CD4-positive, alpha-beta T cell treated with Interleukin-12 subunit alpha and Interleukin-12 subunit beta, for 1 hour (primary cell): ENCODE measurements around the gene TMEM125.

Experiments used
- DNase-seq: peaks from one replicate; pipeline ENCODE4 v3.0.0-alpha.2; 2020

Gene TMEM125

GRCh38 chr1:43296207-43296606 lies 26.4 kb downstream of the TMEM125 start:
- DNase-seq, result no peak

- DNase-seq, result no peak
Measured at GRCh38 chr1:43298055-43298454, 28.3 kb downstream of the TMEM125 start.

- no peak for DNase-seq
Measured at GRCh38 chr1:43299101-43299500, 29.3 kb downstream of the TMEM125 start.

GRCh38 chr1:43300378-43301094 lies 30.8 kb downstream of the TMEM125 start, which contains the start of gene TIE1:
Gene TIE1 (plus strand): TSS chr1:43300982. CDS start chr1:43301072, 90 bp downstream.
- no peak for DNase-seq

GRCh38 chr1:43302201-43302600 lies 32.4 kb downstream of the TMEM125 start:
- DNase-seq, result no peak

- no peak for DNase-seq
Measured at GRCh38 chr1:43302721-43303470, 33.1 kb downstream of the TMEM125 start.

- DNase-seq, result no peak
Measured at GRCh38 chr1:43303471-43304313, 33.9 kb downstream of the TMEM125 start.

GRCh38 chr1:43304314-43304681 lies 34.5 kb downstream of the TMEM125 start:
- DNase-seq, result no peak

- DNase-seq, result no peak
Measured at GRCh38 chr1:43304771-43305300, 35.1 kb downstream of the TMEM125 start.

- no peak for DNase-seq
Measured at GRCh38 chr1:43305461-43305860, 35.7 kb downstream of the TMEM125 start.

- DNase-seq, result no peak
Measured at GRCh38 chr1:43305926-43306687, 36.3 kb downstream of the TMEM125 start.

GRCh38 chr1:43306688-43307457 lies 37.1 kb downstream of the TMEM125 start:
- DNase-seq, result no peak

- DNase-seq, result no peak
Measured at GRCh38 chr1:43307458-43308158, 37.8 kb downstream of the TMEM125 start.

GRCh38 chr1:43308635-43309404 lies 39.0 kb downstream of the TMEM125 start:
- no peak for DNase-seq

GRCh38 chr1:43309405-43310025 lies 39.7 kb downstream of the TMEM125 start:
- DNase-seq, result no peak

GRCh38 chr1:43311521-43311920 lies 41.7 kb downstream of the TMEM125 start:
- no peak for DNase-seq

- DNase-seq, result no peak
Measured at GRCh38 chr1:43312212-43312623, 42.4 kb downstream of the TMEM125 start.

- no peak for DNase-seq
Measured at GRCh38 chr1:43312663-43313515, 43.1 kb downstream of the TMEM125 start.

- no peak for DNase-seq
Measured at GRCh38 chr1:43313771-43314170, 44.0 kb downstream of the TMEM125 start.
